ENCODE measurements around the gene AP2A1. TPM values are rescaled to one million over a fixed set of nuclear protein-coding genes. Genes with fewer than 3 reads are reported as not detected.

The AP2A1 gene
- total RNA-seq, 6 donors from 2014 or later: 46.0 to 113 (median 77.6) TPM

GRCh38 chr19:49763230-49763629 lies 3.6 kb upstream of the AP2A1 start, which contains the start of gene TSKS:
Gene TSKS, minus strand, starts transcription at chr19:49763306. Its CDS starts 59 bp downstream, at chr19:49763247.
- Histone ChIP-seq H3K36me3 (no peaks in the 10 kb centered on the region), H3K4me3 (no peak within 1 kb of the TSS), H3K4me1 (peaks cover 13 to 19% (median 16%) of the 10 kb centered on the region in 4 donors), H3K27me3 (no peaks in the 10 kb centered on the region), H3K9me3 (no peaks in the 10 kb centered on the region), H3K27ac (peak within 1 kb of the TSS in 2 of 4 donors; percentile 20 to 21)
- ATAC-seq (ENCODE audit: low FRiP score in 2 of 2) (no peak), DNase-seq (no peak)
- 79 to 81% methylated on average over 6 of the region's 6 CpGs for WGBS, 2 donors
- no peak for TF ChIP-seq CTCF (IDR thresholded peaks at IDR 0.05)
- TF ChIP-seq POLR2AphosphoS5 (IDR thresholded peaks at IDR 0.05): no peak
- TF ChIP-seq EP300 (IDR thresholded peaks at IDR 0.05): no peak
- no peak for TF ChIP-seq POLR2A (IDR thresholded peaks at IDR 0.05)

- H3K27ac ChIP-seq: peak overlapping the region in 1 of 4 donors; percentile 21
- DNase-seq (no peak), ATAC-seq (ENCODE audit: low FRiP score in 2 of 2) (no peak)
- H3K4me3 ChIP-seq: no peak overlapping the region
- no peak for TF ChIP-seq EP300 (IDR thresholded peaks at IDR 0.05)
- no peak for TF ChIP-seq CTCF (IDR thresholded peaks at IDR 0.05)
- TF ChIP-seq POLR2AphosphoS5 (IDR thresholded peaks at IDR 0.05): no peak
- no peak for TF ChIP-seq POLR2A (IDR thresholded peaks at IDR 0.05)
- no peaks in the 10 kb centered on the region for H3K27me3 ChIP-seq
- H3K4me1 ChIP-seq: peaks cover 17 to 30% (median 24%) of the 10 kb centered on the region in 4 donors
- 75 to 80% methylated on average over 8 of the region's 8 CpGs for WGBS, 2 donors
- no peaks in the 10 kb centered on the region for H3K9me3 ChIP-seq
- H3K36me3 ChIP-seq: no peaks in the 10 kb centered on the region
These were observed 2.5 kb upstream of the AP2A1 start for GRCh38 chr19:49764341-49764740.

GRCh38 chr19:49766007-49766929 lies 533 bp upstream of the AP2A1 start:
- Histone ChIP-seq H3K4me1 (peaks cover 17 to 30% (median 24%) of the 10 kb centered on the region in 4 donors), H3K27ac (peak overlapping the region; percentile 87 to 94 (median 92)), H3K36me3 (no peaks in the 10 kb centered on the region), H3K27me3 (no peaks in the 10 kb centered on the region), H3K9me3 (no peaks in the 10 kb centered on the region), H3K4me3 (peak overlapping the region in 3 of 4 donors; percentile 79 to 95 (median 83))
- DNase-seq (peak; percentile 99), ATAC-seq (ENCODE audit: low FRiP score in 2 of 2) (peak; percentile 95 to 99)
- peak in 1 of 4 donors; percentile 15 for TF ChIP-seq EP300 (IDR thresholded peaks at IDR 0.05)
- TF ChIP-seq POLR2A (IDR thresholded peaks at IDR 0.05): peak in 3 of 4 donors; percentile 34 to 82 (median 56)
- TF ChIP-seq CTCF (IDR thresholded peaks at IDR 0.05): peak in 4 of 6 experiments; percentile 20 to 38 (median 34)
- peak; percentile 73 to 77 for TF ChIP-seq POLR2AphosphoS5 (IDR thresholded peaks at IDR 0.05)
- 2 to 4% methylated on average over 35 to 45 of the region's 53 CpGs for WGBS, 2 donors

- 1 to 2% methylated on average over 9 of the region's 9 CpGs for WGBS, 2 donors
- no peaks in the 10 kb centered on the region for H3K27me3 ChIP-seq
- H3K9me3 ChIP-seq: no peaks in the 10 kb centered on the region
- ATAC-seq (ENCODE audit: low FRiP score in 2 of 2) (no peak), DNase-seq (no peak)
- TF ChIP-seq POLR2A (IDR thresholded peaks at IDR 0.05): peak in 1 of 4 donors; percentile 11
- no peak for TF ChIP-seq POLR2AphosphoS5 (IDR thresholded peaks at IDR 0.05)
- TF ChIP-seq CTCF (IDR thresholded peaks at IDR 0.05): no peak
- TF ChIP-seq EP300 (IDR thresholded peaks at IDR 0.05): no peak
- peak overlapping the region; percentile 79 to 95 (median 87) for H3K4me3 ChIP-seq
- peaks cover 17 to 30% (median 24%) of the 10 kb centered on the region in 4 donors for H3K4me1 ChIP-seq
- H3K36me3 ChIP-seq: no peaks in the 10 kb centered on the region
- peak overlapping the region; percentile 85 to 94 (median 92) for H3K27ac ChIP-seq
These were observed 580 bp downstream of the AP2A1 start for GRCh38 chr19:49767381-49767780.
